HEK293 (cell line): ENCODE measurements around the gene TUBG2.
A peak's percentile ranks its signal among the peaks of the same experiment; 100 is the strongest.

Source experiments
- IKZF3 ChIP-seq: fragments of 450-650 bp; IDR thresholded peaks from 2 replicates; pipeline ENCODE4 v1.5.0; 2018; ENCODE audit warnings: missing biosample characterization, mild to moderate bottlenecking, missing genetic modification characterization, moderate library complexity
- KLF10 ChIP-seq: fragments of 450-650 bp; IDR thresholded peaks from 2 replicates; pipeline ENCODE4 v1.5.1; 2018; ENCODE audit warnings: missing biosample characterization, mild to moderate bottlenecking, missing genetic modification characterization
- OSR2 ChIP-seq: fragments of 450-650 bp; formaldehyde crosslinking; IDR thresholded peaks from 2 replicates; pipeline ENCODE4 v1.5.1; 2016; ENCODE audit warnings: missing biosample characterization, missing genetic modification characterization
- SP2 ChIP-seq: fragments of 450-650 bp; formaldehyde crosslinking; IDR thresholded peaks from 2 replicates; pipeline ENCODE4 v1.5.1; 2016; ENCODE audit warnings: missing biosample characterization, missing genetic modification characterization
- SP7 ChIP-seq: fragments of 450-650 bp; formaldehyde crosslinking; IDR thresholded peaks from 2 replicates; pipeline ENCODE4 v1.5.1; 2016; ENCODE audit warnings: missing biosample characterization, missing genetic modification characterization
- WT1 ChIP-seq: fragments of 450-650 bp; formaldehyde crosslinking; IDR thresholded peaks from 2 replicates; pipeline ENCODE4 v1.5.1; 2016; ENCODE audit warnings: missing biosample characterization, missing genetic modification characterization
- ZBTB6 ChIP-seq: fragments of 450-650 bp; formaldehyde crosslinking; IDR thresholded peaks from 2 replicates; pipeline ENCODE4 v1.5.1; 2017; ENCODE audit warnings: missing biosample characterization, missing genetic modification characterization
- ZNF184 ChIP-seq: fragments of 450-650 bp; IDR thresholded peaks from 2 replicates; pipeline ENCODE4 v1.5.1; 2018; ENCODE audit warnings: missing biosample characterization, mild to moderate bottlenecking, missing genetic modification characterization
- ZNF302 ChIP-seq: fragments of 450-650 bp; formaldehyde crosslinking; IDR thresholded peaks from 2 replicates; pipeline ENCODE4 v1.5.1; 2016; ENCODE audit warnings: missing biosample characterization, missing genetic modification characterization, low read depth
- ZNF398 ChIP-seq: fragments of 450-650 bp; formaldehyde crosslinking; IDR thresholded peaks from 2 replicates; pipeline ENCODE4 v1.5.1; 2017; ENCODE audit warnings: missing biosample characterization, missing genetic modification characterization
- ZNF521 ChIP-seq: fragments of 450-650 bp; formaldehyde crosslinking; IDR thresholded peaks from 2 replicates; pipeline ENCODE4 v1.5.1; 2017; ENCODE audit warnings: missing biosample characterization, mild to moderate bottlenecking, missing genetic modification characterization
- ZNF548 ChIP-seq: fragments of 450-650 bp; formaldehyde crosslinking; IDR thresholded peaks from 2 replicates; pipeline ENCODE4 v1.5.1; 2016; ENCODE audit warnings: missing biosample characterization, missing genetic modification characterization
- ZNF600 ChIP-seq: fragments of 450-650 bp; formaldehyde crosslinking; IDR thresholded peaks from 2 replicates; pipeline ENCODE4 v1.5.1; 2016; ENCODE audit warnings: missing biosample characterization, missing genetic modification characterization
- ZNF792 ChIP-seq: fragments of 450-650 bp; formaldehyde crosslinking; IDR thresholded peaks from 2 replicates; pipeline ENCODE4 v1.5.1; 2016; ENCODE audit warnings: missing biosample characterization, missing genetic modification characterization
- TF ChIP-seq, protein P1 (sequence below): fragments of 450-650 bp; formaldehyde crosslinking; IDR thresholded peaks from 2 replicates; pipeline ENCODE4 v1.5.1; 2016; ENCODE audit warnings: missing biosample characterization, missing genetic modification characterization
- TF ChIP-seq, protein P2 (sequence below): sonication (generic); formaldehyde crosslinking; IDR thresholded peaks from 2 replicates; pipeline ENCODE4 v1.8.1; 2022; ENCODE audit warnings: mild to moderate bottlenecking, moderate library complexity, missing genetic modification reagents
- TF ChIP-seq, protein P3 (sequence below): fragments of 450-650 bp; IDR thresholded peaks from 2 replicates; pipeline ENCODE4 v1.5.1; 2018; ENCODE audit warnings: missing biosample characterization, mild to moderate bottlenecking, missing genetic modification characterization
- TF ChIP-seq, protein P4 (sequence below): fragments of 450-650 bp; formaldehyde crosslinking; IDR thresholded peaks from 2 replicates; pipeline ENCODE4 v1.5.1; 2016; ENCODE audit warnings: missing biosample characterization, missing genetic modification characterization
- TF ChIP-seq, protein P5 (sequence below): fragments of 450-650 bp; formaldehyde crosslinking; IDR thresholded peaks from 2 replicates; pipeline ENCODE4 v1.5.1; 2016; ENCODE audit warnings: missing biosample characterization, missing genetic modification characterization
- TF ChIP-seq, protein P6 (sequence below): fragments of 450-650 bp; formaldehyde crosslinking; IDR thresholded peaks from 2 replicates; pipeline ENCODE4 v1.5.1; 2016; ENCODE audit warnings: missing biosample characterization, missing genetic modification characterization
- TF ChIP-seq, protein P7 (sequence below): fragments of 450-650 bp; formaldehyde crosslinking; IDR thresholded peaks from 2 replicates; pipeline ENCODE4 v1.5.1; 2016; ENCODE audit warnings: missing biosample characterization, missing genetic modification characterization, borderline replicate concordance

The TUBG2 gene

GRCh38 chr17:42675965-42676423 is 16.9 kb downstream of the TUBG2 start (continued):
- TF ChIP-seq ZNF792 (tag by site-specific recombination) = no peak
- TF ChIP-seq KLF10 = 0 out of 2 replicates have a peak, but pooled peaks have one; percentile 12
- TF ChIP-seq, protein P1, sequence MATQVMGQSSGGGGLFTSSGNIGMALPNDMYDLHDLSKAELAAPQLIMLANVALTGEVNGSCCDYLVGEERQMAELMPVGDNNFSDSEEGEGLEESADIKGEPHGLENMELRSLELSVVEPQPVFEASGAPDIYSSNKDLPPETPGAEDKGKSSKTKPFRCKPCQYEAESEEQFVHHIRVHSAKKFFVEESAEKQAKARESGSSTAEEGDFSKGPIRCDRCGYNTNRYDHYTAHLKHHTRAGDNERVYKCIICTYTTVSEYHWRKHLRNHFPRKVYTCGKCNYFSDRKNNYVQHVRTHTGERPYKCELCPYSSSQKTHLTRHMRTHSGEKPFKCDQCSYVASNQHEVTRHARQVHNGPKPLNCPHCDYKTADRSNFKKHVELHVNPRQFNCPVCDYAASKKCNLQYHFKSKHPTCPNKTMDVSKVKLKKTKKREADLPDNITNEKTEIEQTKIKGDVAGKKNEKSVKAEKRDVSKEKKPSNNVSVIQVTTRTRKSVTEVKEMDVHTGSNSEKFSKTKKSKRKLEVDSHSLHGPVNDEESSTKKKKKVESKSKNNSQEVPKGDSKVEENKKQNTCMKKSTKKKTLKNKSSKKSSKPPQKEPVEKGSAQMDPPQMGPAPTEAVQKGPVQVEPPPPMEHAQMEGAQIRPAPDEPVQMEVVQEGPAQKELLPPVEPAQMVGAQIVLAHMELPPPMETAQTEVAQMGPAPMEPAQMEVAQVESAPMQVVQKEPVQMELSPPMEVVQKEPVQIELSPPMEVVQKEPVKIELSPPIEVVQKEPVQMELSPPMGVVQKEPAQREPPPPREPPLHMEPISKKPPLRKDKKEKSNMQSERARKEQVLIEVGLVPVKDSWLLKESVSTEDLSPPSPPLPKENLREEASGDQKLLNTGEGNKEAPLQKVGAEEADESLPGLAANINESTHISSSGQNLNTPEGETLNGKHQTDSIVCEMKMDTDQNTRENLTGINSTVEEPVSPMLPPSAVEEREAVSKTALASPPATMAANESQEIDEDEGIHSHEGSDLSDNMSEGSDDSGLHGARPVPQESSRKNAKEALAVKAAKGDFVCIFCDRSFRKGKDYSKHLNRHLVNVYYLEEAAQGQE = peak; percentile 96
- TF ChIP-seq, protein P2, sequence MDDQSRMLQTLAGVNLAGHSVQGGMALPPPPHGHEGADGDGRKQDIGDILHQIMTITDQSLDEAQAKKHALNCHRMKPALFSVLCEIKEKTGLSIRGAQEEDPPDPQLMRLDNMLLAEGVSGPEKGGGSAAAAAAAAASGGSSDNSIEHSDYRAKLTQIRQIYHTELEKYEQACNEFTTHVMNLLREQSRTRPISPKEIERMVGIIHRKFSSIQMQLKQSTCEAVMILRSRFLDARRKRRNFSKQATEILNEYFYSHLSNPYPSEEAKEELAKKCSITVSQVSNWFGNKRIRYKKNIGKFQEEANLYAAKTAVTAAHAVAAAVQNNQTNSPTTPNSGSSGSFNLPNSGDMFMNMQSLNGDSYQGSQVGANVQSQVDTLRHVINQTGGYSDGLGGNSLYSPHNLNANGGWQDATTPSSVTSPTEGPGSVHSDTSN = no peak
- no peak for TF ChIP-seq ZNF548 (tag by site-specific recombination)
- no peak for TF ChIP-seq ZNF302
- TF ChIP-seq, protein P3, sequence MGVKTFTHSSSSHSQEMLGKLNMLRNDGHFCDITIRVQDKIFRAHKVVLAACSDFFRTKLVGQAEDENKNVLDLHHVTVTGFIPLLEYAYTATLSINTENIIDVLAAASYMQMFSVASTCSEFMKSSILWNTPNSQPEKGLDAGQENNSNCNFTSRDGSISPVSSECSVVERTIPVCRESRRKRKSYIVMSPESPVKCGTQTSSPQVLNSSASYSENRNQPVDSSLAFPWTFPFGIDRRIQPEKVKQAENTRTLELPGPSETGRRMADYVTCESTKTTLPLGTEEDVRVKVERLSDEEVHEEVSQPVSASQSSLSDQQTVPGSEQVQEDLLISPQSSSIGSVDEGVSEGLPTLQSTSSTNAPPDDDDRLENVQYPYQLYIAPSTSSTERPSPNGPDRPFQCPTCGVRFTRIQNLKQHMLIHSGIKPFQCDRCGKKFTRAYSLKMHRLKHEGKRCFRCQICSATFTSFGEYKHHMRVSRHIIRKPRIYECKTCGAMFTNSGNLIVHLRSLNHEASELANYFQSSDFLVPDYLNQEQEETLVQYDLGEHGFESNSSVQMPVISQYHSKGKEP (tag by site-specific recombination) = no peak
- TF ChIP-seq ZNF184 (tag by site-specific recombination) = no peak
- TF ChIP-seq, protein P4, sequence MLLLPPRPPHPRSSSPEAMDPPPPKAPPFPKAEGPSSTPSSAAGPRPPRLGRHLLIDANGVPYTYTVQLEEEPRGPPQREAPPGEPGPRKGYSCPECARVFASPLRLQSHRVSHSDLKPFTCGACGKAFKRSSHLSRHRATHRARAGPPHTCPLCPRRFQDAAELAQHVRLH (tag by site-specific recombination) = no peak
- TF ChIP-seq, protein P5, sequence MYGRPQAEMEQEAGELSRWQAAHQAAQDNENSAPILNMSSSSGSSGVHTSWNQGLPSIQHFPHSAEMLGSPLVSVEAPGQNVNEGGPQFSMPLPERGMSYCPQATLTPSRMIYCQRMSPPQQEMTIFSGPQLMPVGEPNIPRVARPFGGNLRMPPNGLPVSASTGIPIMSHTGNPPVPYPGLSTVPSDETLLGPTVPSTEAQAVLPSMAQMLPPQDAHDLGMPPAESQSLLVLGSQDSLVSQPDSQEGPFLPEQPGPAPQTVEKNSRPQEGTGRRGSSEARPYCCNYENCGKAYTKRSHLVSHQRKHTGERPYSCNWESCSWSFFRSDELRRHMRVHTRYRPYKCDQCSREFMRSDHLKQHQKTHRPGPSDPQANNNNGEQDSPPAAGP (tag by site-specific recombination) = no peak
- TF ChIP-seq ZBTB6 = peak; percentile 51; the same call in 1 of the 2 replicates
- TF ChIP-seq IKZF3 (tag by site-specific recombination) = peak; percentile 66; the same call in 1 of the 2 replicates
- no peak for TF ChIP-seq OSR2 (tag by site-specific recombination)
- no peak for TF ChIP-seq ZNF398 (tag by site-specific recombination)
- TF ChIP-seq, protein P6, sequence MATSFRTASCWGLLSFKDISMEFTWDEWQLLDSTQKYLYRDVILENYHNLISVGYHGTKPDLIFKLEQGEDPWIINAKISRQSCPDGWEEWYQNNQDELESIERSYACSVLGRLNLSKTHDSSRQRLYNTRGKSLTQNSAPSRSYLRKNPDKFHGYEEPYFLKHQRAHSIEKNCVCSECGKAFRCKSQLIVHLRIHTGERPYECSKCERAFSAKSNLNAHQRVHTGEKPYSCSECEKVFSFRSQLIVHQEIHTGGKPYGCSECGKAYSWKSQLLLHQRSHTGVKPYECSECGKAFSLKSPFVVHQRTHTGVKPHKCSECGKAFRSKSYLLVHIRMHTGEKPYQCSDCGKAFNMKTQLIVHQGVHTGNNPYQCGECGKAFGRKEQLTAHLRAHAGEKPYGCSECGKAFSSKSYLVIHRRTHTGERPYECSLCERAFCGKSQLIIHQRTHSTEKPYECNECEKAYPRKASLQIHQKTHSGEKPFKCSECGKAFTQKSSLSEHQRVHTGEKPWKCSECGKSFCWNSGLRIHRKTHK (tag by site-specific recombination) = no peak
- 0 out of 2 replicates have a peak, but pooled peaks have one; percentile 6 for TF ChIP-seq SP7 (tag by site-specific recombination)
- TF ChIP-seq, protein P7, sequence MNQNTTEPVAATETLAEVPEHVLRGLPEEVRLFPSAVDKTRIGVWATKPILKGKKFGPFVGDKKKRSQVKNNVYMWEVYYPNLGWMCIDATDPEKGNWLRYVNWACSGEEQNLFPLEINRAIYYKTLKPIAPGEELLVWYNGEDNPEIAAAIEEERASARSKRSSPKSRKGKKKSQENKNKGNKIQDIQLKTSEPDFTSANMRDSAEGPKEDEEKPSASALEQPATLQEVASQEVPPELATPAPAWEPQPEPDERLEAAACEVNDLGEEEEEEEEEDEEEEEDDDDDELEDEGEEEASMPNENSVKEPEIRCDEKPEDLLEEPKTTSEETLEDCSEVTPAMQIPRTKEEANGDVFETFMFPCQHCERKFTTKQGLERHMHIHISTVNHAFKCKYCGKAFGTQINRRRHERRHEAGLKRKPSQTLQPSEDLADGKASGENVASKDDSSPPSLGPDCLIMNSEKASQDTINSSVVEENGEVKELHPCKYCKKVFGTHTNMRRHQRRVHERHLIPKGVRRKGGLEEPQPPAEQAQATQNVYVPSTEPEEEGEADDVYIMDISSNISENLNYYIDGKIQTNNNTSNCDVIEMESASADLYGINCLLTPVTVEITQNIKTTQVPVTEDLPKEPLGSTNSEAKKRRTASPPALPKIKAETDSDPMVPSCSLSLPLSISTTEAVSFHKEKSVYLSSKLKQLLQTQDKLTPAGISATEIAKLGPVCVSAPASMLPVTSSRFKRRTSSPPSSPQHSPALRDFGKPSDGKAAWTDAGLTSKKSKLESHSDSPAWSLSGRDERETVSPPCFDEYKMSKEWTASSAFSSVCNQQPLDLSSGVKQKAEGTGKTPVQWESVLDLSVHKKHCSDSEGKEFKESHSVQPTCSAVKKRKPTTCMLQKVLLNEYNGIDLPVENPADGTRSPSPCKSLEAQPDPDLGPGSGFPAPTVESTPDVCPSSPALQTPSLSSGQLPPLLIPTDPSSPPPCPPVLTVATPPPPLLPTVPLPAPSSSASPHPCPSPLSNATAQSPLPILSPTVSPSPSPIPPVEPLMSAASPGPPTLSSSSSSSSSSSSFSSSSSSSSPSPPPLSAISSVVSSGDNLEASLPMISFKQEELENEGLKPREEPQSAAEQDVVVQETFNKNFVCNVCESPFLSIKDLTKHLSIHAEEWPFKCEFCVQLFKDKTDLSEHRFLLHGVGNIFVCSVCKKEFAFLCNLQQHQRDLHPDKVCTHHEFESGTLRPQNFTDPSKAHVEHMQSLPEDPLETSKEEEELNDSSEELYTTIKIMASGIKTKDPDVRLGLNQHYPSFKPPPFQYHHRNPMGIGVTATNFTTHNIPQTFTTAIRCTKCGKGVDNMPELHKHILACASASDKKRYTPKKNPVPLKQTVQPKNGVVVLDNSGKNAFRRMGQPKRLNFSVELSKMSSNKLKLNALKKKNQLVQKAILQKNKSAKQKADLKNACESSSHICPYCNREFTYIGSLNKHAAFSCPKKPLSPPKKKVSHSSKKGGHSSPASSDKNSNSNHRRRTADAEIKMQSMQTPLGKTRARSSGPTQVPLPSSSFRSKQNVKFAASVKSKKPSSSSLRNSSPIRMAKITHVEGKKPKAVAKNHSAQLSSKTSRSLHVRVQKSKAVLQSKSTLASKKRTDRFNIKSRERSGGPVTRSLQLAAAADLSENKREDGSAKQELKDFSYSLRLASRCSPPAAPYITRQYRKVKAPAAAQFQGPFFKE (tag by site-specific recombination) = no peak
- no peak for TF ChIP-seq WT1 (tag by site-specific recombination)
- TF ChIP-seq ZNF600 = peak; percentile 41; the same call in 1 of the 2 replicates
- TF ChIP-seq SP2 (tag by site-specific recombination) = no peak; the same call in 1 of the 2 replicates
- TF ChIP-seq ZNF521 (tag by site-specific recombination) = no peak
